HUES64 (cell line): ENCODE measurements around the gene PNLDC1.
"Not testable (repeated sequence)": the region's sequence is repeated elsewhere in the genome, so short reads cannot be mapped to it uniquely, and the experiment has no call there.

Experiments used
- H3K27ac ChIP-seq: 2 replicates; pipeline ENCODE4 v1.7.0; 2013; ENCODE audit warnings: low read depth, low read length, inconsistent platforms
- H3K27me3 ChIP-seq: 2 replicates; pipeline ENCODE4 v1.6.1; 2013; ENCODE audit warnings: mild to moderate bottlenecking, low read length; ENCODE audit not compliant: insufficient read depth
- H3K36me3 ChIP-seq: 2 replicates; pipeline ENCODE4 v1.6.1; 2013; ENCODE audit warnings: mild to moderate bottlenecking, low read length; ENCODE audit not compliant: insufficient read depth
- H3K4me1 ChIP-seq: 2 replicates; pipeline ENCODE4 v1.6.1; 2013; ENCODE audit warnings: mild to moderate bottlenecking, low read length, moderate library complexity; ENCODE audit not compliant: insufficient read depth
- H3K4me3 ChIP-seq: 2 replicates; pipeline ENCODE4 v1.5.1; 2013; ENCODE audit warnings: mild to moderate bottlenecking, low read length, moderate library complexity
- H3K9ac ChIP-seq: 2 replicates; pipeline ENCODE4 v1.6.1; 2013; ENCODE audit warnings: mild to moderate bottlenecking, low read depth, low read length
- H3K9me3 ChIP-seq: 2 replicates; pipeline ENCODE4 v1.6.1; 2013; ENCODE audit warnings: low read depth, low read length; ENCODE audit not compliant: insufficient read depth
- WGBS: fragments of 150-250, 120-280 bp; methylation state at CpG from one replicate; pipeline ENCODE4 v1.1.7; 2013; ENCODE audit warnings: missing lambda C conversion rate; 5-methylcytosine and 5-hydroxymethylcytosine counted together

Gene PNLDC1

DNA sequence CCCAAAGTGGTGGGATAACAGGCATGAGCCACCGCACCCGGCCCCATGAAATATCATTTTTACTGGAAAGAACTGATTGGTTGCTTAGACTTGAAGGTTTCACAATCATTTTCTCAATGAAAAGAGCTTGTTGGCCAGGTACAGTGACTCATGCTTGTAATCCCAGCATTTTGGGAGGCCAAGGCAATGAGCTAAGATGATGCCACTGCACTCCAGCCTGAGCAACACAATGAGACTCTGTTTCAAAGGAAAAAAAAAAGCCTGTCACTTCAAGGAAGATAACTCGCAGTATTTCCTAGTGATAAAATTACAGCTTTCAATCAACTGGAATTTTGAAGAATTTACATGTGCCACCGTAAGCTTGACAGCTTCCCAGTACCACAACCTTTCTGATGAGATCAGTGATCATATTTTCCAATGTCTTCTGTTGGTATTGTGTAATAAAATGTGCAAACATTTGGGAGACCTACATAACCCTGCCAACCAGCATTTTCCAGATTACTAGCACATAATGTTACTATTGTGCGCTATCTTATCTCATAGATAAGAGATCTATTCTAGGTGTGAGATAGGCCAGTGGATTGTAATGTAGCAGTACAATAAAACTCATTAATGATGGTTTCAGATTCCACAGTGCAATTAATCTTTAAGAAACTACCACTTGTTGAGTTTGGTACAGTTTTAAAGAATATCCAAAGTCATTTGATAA, 7.2 kb downstream of the PNLDC1 start:
- WGBS = 93% methylated on average over 4 of the region's 5 CpGs
- H3K27me3 ChIP-seq = no peaks in the 10 kb centered on the region
- 0 out of 2 replicates have a peak, but pooled peaks cover under 1% of the 10 kb centered on the region for H3K4me1 ChIP-seq

DNA sequence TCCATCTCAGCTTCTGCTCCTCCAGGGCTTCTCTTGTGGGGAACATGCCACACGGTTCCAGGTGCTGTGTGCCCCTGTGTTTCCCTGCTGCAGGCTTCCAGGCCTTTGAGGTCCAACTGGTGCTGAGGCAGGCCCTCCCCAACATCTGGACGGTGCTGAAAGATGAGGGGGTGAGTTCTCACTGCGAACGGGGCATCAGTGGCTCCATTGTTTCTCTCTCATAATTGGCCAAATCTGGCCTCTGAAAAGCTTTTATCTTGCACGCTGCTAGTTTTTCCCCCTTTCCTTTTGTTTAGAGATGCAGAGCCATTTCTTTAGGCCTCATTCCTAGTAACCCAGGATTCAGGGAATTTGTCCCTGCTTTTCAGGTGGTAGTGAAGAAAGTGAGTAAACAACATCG, 8.6 kb downstream of the PNLDC1 start:
- Histone ChIP-seq H3K27ac (no peak overlapping the region), H3K4me3 (no peak overlapping the region), H3K4me1 (peaks cover 9% of the 10 kb centered on the region; the same call in 1 of the 2 replicates), H3K9me3 (no peaks in the 10 kb centered on the region), H3K36me3 (no peaks in the 10 kb centered on the region), H3K27me3 (no peaks in the 10 kb centered on the region), H3K9ac (no peak overlapping the region)
- WGBS = 92% methylated on average over 6 of the region's 6 CpGs

More for the DNA sequence above, 7.2 kb downstream of the PNLDC1 start:
- no peak overlapping the region for H3K9ac ChIP-seq
- no peak overlapping the region for H3K27ac ChIP-seq
- no peaks in the 10 kb centered on the region for H3K9me3 ChIP-seq
- no peaks in the 10 kb centered on the region for H3K36me3 ChIP-seq
- H3K4me3 ChIP-seq = no peak overlapping the region

DNA sequence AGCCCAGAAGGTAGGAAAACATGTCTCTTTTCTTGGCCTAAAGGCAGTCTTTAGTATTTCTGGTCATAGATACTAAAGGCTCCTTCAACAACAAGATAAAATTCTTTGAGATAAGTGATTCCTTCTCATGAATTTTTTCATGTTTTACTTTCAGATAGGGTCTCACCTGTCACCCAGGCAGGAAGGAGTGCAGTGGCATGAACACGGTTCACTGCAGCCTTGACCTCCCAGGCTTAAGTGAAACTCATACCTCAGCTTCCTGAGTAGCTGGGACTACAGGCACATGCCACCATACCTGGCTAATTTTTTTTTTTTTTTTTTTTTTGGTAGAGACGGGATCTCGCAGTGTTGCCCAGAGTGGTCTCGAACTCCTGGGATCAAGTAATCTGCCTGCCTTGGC, 9.1 kb downstream of the PNLDC1 start:
- Histone ChIP-seq H3K9ac (no peak overlapping the region), H3K36me3 (no peaks in the 10 kb centered on the region), H3K27me3 (no peaks in the 10 kb centered on the region), H3K9me3 (no peaks in the 10 kb centered on the region), H3K4me1 (peaks cover 9% of the 10 kb centered on the region; the same call in 1 of the 2 replicates), H3K4me3 (no peak overlapping the region), H3K27ac (no peak overlapping the region)
- 97% methylated on average over 4 of the region's 4 CpGs for WGBS

DNA sequence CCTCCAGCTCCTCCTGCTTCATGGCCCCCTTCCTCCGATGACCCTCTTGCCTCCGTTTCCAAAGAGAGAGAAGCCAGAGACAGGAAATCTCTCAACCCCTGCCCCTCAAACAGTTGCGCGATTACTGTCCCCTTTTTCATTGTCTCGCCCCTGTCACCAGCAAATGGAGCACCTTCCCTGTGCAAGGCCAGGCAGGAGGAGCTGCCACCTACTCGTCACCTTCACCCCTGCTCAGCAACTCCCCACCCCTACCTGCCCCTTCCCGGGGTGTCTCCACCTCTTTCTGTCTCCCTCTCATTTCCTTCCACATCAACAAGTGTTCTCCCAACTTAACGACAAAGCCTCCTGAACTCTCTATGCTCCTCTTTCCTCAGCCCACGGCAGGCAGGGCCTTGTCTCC, 13.7 kb downstream of the PNLDC1 start:
- H3K9me3 ChIP-seq = no peaks in the 10 kb centered on the region
- WGBS = 87% methylated on average over 9 of the region's 9 CpGs
- H3K4me3 ChIP-seq = no peak overlapping the region
- H3K4me1 ChIP-seq = peaks cover 9% of the 10 kb centered on the region; the same call in 1 of the 2 replicates
- no peaks in the 10 kb centered on the region for H3K36me3 ChIP-seq
- H3K27ac ChIP-seq = no peak overlapping the region
- H3K9ac ChIP-seq = no peak overlapping the region
- H3K27me3 ChIP-seq = no peaks in the 10 kb centered on the region

DNA sequence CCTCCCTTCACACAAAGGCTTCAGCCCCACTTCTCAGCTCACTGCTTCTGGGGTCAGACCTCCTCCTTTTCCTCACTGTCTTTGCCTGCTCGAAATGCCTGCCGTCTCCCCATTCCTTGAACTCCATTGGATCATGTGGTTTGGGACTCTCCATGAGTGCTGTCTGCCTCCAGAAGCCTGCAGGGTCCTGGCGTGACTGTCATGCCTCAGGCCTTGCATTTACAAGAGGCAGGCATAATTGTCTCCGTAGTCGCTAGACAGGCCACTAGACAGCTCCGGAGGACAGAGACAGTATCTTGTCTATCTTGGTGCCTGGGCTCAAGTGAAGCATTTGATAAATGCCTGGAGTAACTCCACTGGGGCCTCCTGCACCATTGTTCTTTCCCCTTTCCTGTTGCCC, 15.3 kb downstream of the PNLDC1 start:
- no peak overlapping the region for H3K9ac ChIP-seq
- no peaks in the 10 kb centered on the region for H3K27me3 ChIP-seq
- H3K27ac ChIP-seq = no peak overlapping the region
- H3K36me3 ChIP-seq = no peaks in the 10 kb centered on the region
- H3K4me1 ChIP-seq = peaks cover 9% of the 10 kb centered on the region; the same call in 1 of the 2 replicates
- WGBS = 75% methylated on average over 6 of the region's 6 CpGs
- H3K4me3 ChIP-seq = no peak overlapping the region
- H3K9me3 ChIP-seq = no peaks in the 10 kb centered on the region

GRCh38 chr6:159816775-159817174, 16.7 kb downstream of the PNLDC1 start:
- H3K4me3 ChIP-seq, H3K27me3 ChIP-seq, H3K36me3 ChIP-seq, H3K27ac ChIP-seq, H3K4me1 ChIP-seq, H3K9me3 ChIP-seq, H3K9ac ChIP-seq: not testable (repeated sequence)
- 93% methylated on average over 3 of the region's 3 CpGs for WGBS

DNA sequence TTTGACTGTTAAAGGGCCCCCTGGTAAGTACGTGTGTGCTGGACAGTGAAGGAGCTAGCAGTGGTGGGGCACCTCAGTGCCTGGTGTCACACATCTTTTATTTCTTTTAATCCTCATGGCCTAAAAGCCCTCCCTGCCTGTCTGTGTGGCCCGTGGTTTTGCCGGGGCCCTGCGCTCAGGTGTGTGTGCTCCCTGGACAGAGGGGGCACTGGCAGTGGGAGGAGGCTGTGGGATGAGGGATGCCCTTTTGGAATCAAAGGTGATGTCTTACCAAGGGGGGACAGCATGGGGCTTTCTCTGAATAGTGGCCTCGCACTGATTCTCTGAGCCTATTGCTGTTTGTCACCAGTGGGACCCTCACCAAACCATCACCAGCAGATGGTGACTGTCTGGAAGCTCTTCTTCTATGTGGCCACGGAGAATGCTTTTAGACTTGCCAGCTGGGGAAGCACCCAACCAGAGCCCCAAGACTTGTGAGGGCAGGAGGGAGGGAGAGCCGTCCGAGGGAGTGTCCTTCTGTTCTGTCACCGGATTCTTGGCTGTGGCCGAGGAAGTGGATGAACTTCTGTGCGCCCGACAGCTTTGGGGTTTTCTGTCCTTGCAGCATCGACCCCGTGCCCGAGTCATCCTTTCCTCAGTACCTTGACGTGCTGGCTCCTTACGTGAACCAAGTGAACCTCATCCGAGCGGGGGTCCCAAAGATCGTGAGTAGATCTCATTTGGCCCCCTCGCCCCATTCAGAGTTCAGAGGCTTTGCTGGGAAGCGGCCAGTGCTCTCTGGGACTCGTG, 18.1 kb downstream of the PNLDC1 start:
- H3K9ac ChIP-seq = no peak overlapping the region
- no peak overlapping the region for H3K27ac ChIP-seq
- no peaks in the 10 kb centered on the region for H3K9me3 ChIP-seq
- no peaks in the 10 kb centered on the region for H3K36me3 ChIP-seq
- no peak overlapping the region for H3K4me3 ChIP-seq
- 94% methylated on average over 23 of the region's 23 CpGs for WGBS
- H3K4me1 ChIP-seq = 0 out of 2 replicates have a peak, but pooled peaks cover under 1% of the 10 kb centered on the region
- no peaks in the 10 kb centered on the region for H3K27me3 ChIP-seq

DNA sequence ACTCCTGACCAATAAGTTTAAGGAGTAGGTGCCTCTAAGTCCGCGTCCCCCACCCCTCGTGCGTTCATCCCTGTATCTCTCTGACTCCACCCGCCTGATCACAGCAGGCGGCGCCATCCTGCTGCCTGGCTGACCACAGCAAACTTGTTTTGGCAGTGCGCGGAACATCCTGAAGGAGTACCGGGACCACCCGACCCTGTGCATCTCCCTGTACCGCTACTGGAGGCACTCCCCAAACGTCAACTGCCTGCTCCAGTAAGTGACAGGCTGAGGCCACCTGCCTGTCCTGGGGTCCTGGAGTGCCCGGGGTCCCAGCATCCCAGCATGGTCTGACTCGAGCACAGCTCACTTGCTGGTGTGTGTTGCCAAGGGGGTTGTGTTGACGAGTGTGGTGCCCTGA, 19.0 kb downstream of the PNLDC1 start:
- 94% methylated on average over 16 of the region's 16 CpGs for WGBS
- Histone ChIP-seq H3K27me3 (no peaks in the 10 kb centered on the region), H3K4me1 (no peaks in the 10 kb centered on the region), H3K9me3 (no peaks in the 10 kb centered on the region), H3K36me3 (no peaks in the 10 kb centered on the region), H3K4me3 (no peak overlapping the region), H3K9ac (no peak overlapping the region), H3K27ac (no peak overlapping the region)

- H3K9ac ChIP-seq = no peak overlapping the region
- H3K4me1 ChIP-seq = no peaks in the 10 kb centered on the region
- no peaks in the 10 kb centered on the region for H3K9me3 ChIP-seq
- H3K36me3 ChIP-seq = no peaks in the 10 kb centered on the region
- WGBS = 50% methylated on average over 28 of the region's 28 CpGs
- no peaks in the 10 kb centered on the region for H3K27me3 ChIP-seq
- no peak overlapping the region for H3K4me3 ChIP-seq
- no peak overlapping the region for H3K27ac ChIP-seq
Measured at GRCh38 chr6:159819932-159820640, 20.0 kb downstream of the PNLDC1 start.

DNA sequence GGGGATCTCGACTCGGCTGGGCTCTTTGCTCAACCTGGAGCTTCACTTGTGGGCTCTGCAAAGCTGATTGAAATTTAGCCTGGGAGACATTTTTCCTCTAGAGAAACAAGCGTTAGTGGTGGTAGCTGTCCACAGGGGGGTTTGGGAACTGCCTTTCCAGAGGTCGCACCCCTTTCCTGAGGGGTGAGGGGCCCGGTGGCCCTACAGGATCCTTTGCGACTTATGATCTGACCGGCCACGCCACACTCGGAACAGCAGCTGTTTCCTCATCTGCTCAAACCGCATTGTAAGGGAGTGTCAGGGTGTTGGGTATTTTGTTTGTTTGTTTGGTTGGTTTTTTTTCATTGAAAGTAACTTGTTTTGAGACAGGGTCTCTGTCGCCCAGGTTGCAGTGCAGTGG, 21.0 kb downstream of the PNLDC1 start:
- H3K36me3 ChIP-seq = no peaks in the 10 kb centered on the region
- H3K4me1 ChIP-seq = no peaks in the 10 kb centered on the region
- no peak overlapping the region for H3K4me3 ChIP-seq
- H3K27me3 ChIP-seq = no peaks in the 10 kb centered on the region
- no peak overlapping the region for H3K9ac ChIP-seq
- H3K9me3 ChIP-seq = no peaks in the 10 kb centered on the region
- WGBS = 95% methylated on average over 11 of the region's 11 CpGs
- H3K27ac ChIP-seq = no peak overlapping the region

- WGBS = 96% methylated on average over 10 of the region's 10 CpGs
Measured at GRCh38 chr6:159821726-159822125, 21.6 kb downstream of the PNLDC1 start.

More at GRCh38 chr6:159821726-159822125, 21.6 kb downstream of the PNLDC1 start:
- Histone ChIP-seq H3K27ac (no peak overlapping the region), H3K9me3 (no peaks in the 10 kb centered on the region), H3K27me3 (no peaks in the 10 kb centered on the region), H3K4me3 (no peak overlapping the region), H3K36me3 (no peaks in the 10 kb centered on the region), H3K4me1 (no peaks in the 10 kb centered on the region), H3K9ac (no peak overlapping the region)
